Spleen (tissue), 7 donors: ENCODE measurements around the gene OR5F1.

ENCODE experiments used
- CTCF ChIP-seq, 11 experiments: fragments of 200-600 bp in 7 of 11; fragments of 450-650 bp in 4 of 11; sonication (generic) in 4 of 11; IDR thresholded peaks in 8 of 11; conservative IDR thresholded peaks in 3 of 11; 1 replicate in 7 of 11; 2 replicates in 4 of 11; pipeline versions ENCODE4 v1.4.0 to v1.8.0; 2016 to 2021; ENCODE audit warnings: antibody characterized with exemption in 11 of 11, inconsistent platforms in 4 of 11, mild to moderate bottlenecking in 1 of 11
- POLR2A ChIP-seq, 3 donors: fragments of 450-650 bp; IDR thresholded peaks; one replicate each; pipeline ENCODE4 v1.5.1; 2017; ENCODE audit warnings: antibody characterized with exemption in 3 of 3, mild to moderate bottlenecking in 1 of 3
- donor health status: DM: no; HTN: no; CAD: no; lungs with moderate emphysema.
- donor health status: DM: no; HTN: no; CAD: no.
- donor health status: DM: no; HTN: no; CAD: no.

- TF ChIP-seq POLR2A (IDR thresholded peaks at IDR 0.05) (no peak), CTCF (IDR thresholded peaks at IDR 0.05 in 8 of 11, conservative IDR thresholded peaks at IDR 0.05 in 3 of 11) (no peak)
Observed at GRCh38 chr11:55970935-55971334, 23.5 kb downstream of the OR5F1 start.
